ENCODE measurements around the gene TRIM62.

The TRIM62 gene

DNA sequence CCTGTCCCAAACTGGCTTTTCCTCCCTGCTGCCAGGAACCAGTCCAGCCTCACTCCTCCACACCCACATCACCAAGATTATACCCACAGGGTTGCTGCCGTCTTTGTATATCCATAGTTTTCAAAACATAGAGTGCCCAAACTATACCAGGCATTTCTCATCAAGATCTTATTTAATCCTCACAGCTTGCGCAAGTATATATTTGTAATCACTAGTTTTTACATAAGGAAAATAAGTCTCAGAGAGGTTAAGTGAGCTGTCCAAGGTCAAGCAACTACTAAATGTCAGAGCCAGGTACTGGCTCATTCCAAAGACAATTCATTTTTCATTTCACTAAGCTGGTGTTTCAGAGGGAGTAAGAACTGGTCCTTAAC lies 39.5 kb upstream of the TRIM62 start:
- POLR2A ChIA-PET, result no interaction called here
- TF ChIP-seq, protein P1, sequence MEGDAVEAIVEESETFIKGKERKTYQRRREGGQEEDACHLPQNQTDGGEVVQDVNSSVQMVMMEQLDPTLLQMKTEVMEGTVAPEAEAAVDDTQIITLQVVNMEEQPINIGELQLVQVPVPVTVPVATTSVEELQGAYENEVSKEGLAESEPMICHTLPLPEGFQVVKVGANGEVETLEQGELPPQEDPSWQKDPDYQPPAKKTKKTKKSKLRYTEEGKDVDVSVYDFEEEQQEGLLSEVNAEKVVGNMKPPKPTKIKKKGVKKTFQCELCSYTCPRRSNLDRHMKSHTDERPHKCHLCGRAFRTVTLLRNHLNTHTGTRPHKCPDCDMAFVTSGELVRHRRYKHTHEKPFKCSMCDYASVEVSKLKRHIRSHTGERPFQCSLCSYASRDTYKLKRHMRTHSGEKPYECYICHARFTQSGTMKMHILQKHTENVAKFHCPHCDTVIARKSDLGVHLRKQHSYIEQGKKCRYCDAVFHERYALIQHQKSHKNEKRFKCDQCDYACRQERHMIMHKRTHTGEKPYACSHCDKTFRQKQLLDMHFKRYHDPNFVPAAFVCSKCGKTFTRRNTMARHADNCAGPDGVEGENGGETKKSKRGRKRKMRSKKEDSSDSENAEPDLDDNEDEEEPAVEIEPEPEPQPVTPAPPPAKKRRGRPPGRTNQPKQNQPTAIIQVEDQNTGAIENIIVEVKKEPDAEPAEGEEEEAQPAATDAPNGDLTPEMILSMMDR (IDR thresholded peaks at IDR 0.05; ENCODE audit: control extremely low read depth, extremely low read depth, low read depth, missing control alignments), result no peak
- no peak for DNase-seq (ENCODE audit: extremely low spot score)
- CTCF ChIA-PET, result no interaction called here

DNA sequence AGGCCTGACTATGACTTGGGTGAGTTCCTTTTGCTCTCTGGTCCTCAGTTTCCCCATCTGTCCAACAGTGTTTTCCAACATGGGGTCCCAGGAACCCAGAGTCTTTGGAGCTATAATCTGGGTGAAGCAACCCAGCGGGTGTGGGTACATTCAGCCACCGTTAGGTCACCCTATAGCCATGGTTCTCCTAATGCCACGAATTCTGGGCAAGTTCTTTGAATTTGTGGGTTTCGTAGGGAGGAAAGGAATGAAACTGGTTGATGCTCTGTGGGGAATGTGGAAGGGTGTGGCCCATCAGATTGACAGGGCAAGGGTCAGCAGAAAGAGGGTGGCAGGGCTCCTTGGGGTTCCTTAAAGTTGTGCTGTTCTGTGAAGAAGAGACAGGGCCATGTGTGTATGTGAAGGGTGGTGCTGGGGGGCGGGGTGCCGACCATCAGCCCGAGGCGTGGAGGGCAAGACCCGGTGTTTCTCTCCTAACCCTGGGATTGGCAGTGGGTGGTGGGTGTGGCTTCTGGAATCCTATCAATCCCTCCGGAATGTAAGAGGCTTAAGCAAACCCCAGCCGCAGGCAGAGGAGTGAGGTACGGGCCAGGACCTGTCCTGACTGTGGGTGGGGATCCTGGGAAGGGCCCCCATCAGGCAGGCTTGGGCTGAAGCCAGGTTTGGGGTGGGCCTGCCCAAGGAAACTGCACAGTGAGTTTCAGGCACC lies 39.0 kb upstream of the TRIM62 start:
- no peak for DNase-seq (ENCODE audit: extremely low spot score)
- POLR2A ChIA-PET, result no interaction called here
- TF ChIP-seq, protein P1 (IDR thresholded peaks at IDR 0.05; ENCODE audit: control extremely low read depth, extremely low read depth, low read depth, missing control alignments), result no peak
- CTCF ChIA-PET, result no interaction called here

- ChIA-PET CTCF (interaction anchor here (1.7 kb wide), 1 partner anchor 32 kb away, joined by 3 read pairs; no protein-coding TSS in a partner anchor), POLR2A (no interaction called here)
- no peak for DNase-seq (ENCODE audit: extremely low spot score)
- TF ChIP-seq, protein P1 (IDR thresholded peaks at IDR 0.05; ENCODE audit: control extremely low read depth, extremely low read depth, low read depth, missing control alignments), result no peak
These were observed 38.2 kb upstream of the TRIM62 start for GRCh38 chr1:33219886-33220661.

GRCh38 chr1:33211972-33212371 lies 30.1 kb upstream of the TRIM62 start:
- TF ChIP-seq, protein P1 (IDR thresholded peaks at IDR 0.05; ENCODE audit: control extremely low read depth, extremely low read depth, low read depth, missing control alignments), result no peak
- no peak for DNase-seq (ENCODE audit: extremely low spot score)
- POLR2A ChIA-PET, result no interaction called here
- CTCF ChIA-PET, result interaction anchor here (1.0 to 1.4 kb wide), 2 partner anchors 14 to 84 kb away, joined by 4 read pairs; no protein-coding TSS in a partner anchor

GRCh38 chr1:33206340-33206739 lies 24.5 kb upstream of the TRIM62 start:
- no peak for DNase-seq (ENCODE audit: extremely low spot score)
- POLR2A ChIA-PET, result no interaction called here
- TF ChIP-seq, protein P1 (IDR thresholded peaks at IDR 0.05; ENCODE audit: control extremely low read depth, extremely low read depth, low read depth, missing control alignments), result no peak
- CTCF ChIA-PET, result no interaction called here

DNA sequence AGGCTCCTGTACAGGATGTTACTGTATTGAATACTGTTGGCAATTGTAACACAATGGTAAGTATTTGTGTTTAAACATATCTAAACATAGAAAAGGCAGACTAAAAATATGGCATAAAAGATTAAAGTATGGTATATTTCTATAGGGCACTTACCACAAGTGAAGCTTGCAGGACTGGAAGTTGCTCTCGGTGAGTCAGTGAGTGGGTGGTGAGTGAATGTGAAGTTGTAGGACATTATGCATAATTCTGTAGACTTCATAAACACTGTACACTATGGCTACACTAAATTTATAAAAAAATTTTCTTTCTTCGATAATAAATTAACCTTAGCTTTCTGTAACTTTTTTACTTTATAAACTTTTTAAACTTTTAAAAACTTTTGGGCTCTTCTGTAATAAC lies 13.7 kb upstream of the TRIM62 start:
- TF ChIP-seq, protein P1 (IDR thresholded peaks at IDR 0.05; ENCODE audit: control extremely low read depth, extremely low read depth, low read depth, missing control alignments), result no peak
- ChIA-PET CTCF (no interaction called here), POLR2A (no interaction called here)
- DNase-seq (ENCODE audit: extremely low spot score), result no peak

Measured in GM10248 (cell line).